A673 (cell line): ENCODE measurements around the gene ERC1.

Experiments
- EZH2 ChIP-seq: fragments of 200-600 bp; sonication (generic); IDR thresholded peaks from 2 replicates; pipeline ENCODE4 v1.6.1; 2017; ENCODE audit warnings: borderline replicate concordance, low read depth, mild to moderate bottlenecking, mixed read lengths, antibody characterized with exemption, low read length; ENCODE audit not compliant: poor library complexity, severe bottlenecking
- TF ChIP-seq, protein P1 (sequence below): fragments of 300-800, 200-600 bp; sonication (generic); conservative IDR thresholded peaks from 2 replicates; pipeline ENCODE4 v1.5.1; 2017; ENCODE audit warnings: low read depth, mild to moderate bottlenecking, antibody characterized with exemption, low read length, moderate library complexity, mixed read lengths

DNA sequence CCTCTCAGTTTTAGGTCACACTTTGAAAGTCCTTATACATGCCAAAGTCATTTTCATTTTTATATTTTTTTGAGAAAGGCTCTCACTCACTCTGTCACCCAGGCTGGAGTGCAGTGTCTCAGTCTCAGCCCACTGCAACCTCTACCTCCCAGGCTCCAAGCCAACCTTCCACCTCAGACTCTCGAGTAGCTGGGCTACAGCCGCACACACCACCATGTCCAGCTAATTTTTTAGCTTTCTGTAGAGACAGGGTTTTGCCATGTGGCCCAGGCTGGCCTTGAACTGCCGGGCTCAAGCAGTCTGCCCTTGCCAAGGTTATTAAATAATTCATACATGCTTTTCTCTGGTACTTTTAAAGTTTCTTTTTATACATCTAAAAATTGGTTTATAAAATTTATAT is 166.0 kb downstream of the ERC1 start:
- TF ChIP-seq, protein P1, sequence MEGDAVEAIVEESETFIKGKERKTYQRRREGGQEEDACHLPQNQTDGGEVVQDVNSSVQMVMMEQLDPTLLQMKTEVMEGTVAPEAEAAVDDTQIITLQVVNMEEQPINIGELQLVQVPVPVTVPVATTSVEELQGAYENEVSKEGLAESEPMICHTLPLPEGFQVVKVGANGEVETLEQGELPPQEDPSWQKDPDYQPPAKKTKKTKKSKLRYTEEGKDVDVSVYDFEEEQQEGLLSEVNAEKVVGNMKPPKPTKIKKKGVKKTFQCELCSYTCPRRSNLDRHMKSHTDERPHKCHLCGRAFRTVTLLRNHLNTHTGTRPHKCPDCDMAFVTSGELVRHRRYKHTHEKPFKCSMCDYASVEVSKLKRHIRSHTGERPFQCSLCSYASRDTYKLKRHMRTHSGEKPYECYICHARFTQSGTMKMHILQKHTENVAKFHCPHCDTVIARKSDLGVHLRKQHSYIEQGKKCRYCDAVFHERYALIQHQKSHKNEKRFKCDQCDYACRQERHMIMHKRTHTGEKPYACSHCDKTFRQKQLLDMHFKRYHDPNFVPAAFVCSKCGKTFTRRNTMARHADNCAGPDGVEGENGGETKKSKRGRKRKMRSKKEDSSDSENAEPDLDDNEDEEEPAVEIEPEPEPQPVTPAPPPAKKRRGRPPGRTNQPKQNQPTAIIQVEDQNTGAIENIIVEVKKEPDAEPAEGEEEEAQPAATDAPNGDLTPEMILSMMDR: no peak
- TF ChIP-seq EZH2: no peak
